HG03439 (cell line): ENCODE measurements around the gene DMKN.

Experiments
- ATAC-seq: cut with Tn5 transposase; IDR thresholded peaks from one replicate; pipeline ENCODE4 v1.9.1; 2021; ENCODE audit warnings: mild to moderate bottlenecking, moderate library complexity; ENCODE audit not compliant: unreplicated experiment

DMKN gene, protein sequence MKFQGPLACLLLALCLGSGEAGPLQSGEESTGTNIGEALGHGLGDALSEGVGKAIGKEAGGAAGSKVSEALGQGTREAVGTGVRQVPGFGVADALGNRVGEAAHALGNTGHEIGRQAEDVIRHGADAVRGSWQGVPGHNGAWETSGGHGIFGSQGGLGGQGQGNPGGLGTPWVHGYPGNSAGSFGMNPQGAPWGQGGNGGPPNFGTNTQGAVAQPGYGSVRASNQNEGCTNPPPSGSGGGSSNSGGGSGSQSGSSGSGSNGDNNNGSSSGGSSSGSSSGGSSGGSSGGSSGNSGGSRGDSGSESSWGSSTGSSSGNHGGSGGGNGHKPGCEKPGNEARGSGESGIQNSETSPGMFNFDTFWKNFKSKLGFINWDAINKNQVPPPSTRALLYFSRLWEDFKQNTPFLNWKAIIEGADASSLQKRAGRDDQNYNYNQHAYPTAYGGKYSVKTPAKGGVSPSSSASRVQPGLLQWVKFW

DNA sequence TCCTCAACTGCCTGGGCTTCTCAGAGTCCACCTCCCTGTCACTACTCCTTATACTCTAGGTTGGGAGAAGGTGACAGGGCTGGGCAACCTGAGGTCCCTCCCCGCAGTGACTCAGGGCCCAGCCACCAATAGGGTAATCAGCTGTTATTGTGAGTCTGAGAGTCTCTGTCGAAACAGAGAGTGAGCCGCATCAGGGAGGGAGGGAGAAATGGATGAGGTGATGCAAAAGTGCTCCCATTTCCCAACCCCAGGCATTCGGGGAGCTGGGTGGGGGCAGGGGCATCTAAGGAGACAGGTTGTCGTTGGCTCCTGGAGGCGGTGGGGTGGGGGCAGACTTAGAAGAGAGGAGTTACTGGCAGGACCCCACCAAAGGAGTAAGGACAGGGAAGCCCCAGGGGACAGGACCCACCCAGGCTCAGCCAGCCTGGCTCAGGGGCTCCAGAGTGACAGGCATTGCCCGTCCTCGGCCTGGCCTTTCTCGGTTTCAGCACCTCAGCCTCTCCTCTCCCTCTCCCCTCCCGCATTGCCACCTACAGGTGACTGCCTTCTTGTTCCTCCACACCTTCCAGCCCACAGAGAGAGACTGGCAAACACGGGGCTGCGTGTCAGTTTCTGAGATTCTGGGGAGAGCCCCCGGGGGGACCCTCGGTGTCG is at the start of gene DMKN:
DMKN (minus strand) TSS at position 22 of the 654 bp plus-strand sequence. CDS start 174 bp downstream, outside the sequence.
- no peak for ATAC-seq

DNA sequence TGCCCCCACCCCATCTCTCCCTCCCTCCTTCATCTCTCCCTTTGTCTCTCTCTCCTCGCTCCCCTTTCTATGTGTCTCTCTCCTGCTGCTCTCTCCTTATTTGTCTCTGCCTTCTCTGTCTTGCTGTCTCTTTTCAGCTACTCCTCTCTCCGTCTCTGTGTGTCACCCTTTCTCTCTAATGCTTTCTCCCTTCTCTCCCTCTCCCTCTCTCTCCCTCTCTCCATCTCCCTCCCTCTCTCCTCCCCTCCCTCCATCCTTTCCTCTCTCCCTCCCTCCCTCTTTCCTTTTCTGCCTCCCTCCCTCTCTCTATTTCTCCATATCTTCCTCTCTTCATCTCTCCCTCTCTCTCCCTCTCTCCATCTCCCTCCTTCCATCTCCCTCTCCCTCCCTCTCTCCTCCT is 49.3 kb upstream of the DMKN start:
- ATAC-seq: no peak

DNA sequence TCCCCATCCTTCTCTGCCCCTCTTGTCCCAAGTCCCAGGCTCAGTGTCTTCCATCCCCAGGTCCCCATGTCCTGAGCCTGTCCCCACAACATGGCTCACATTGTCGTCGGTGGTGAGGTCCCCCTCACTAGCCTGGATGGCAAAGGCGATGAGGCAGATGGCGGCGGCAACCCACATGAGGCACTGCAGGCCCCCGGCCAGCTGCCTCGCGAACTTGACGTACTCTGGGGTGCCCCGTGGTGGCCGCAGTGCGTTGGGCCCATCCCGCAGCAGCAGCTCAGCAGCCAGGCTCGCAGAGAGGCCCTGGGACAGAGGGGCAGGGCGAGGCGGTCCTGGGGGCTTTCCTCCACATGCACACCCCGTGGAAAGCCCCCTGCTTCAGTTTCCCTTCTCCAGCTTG is 48.9 kb upstream of the DMKN start:
- ATAC-seq: no peak

DNA sequence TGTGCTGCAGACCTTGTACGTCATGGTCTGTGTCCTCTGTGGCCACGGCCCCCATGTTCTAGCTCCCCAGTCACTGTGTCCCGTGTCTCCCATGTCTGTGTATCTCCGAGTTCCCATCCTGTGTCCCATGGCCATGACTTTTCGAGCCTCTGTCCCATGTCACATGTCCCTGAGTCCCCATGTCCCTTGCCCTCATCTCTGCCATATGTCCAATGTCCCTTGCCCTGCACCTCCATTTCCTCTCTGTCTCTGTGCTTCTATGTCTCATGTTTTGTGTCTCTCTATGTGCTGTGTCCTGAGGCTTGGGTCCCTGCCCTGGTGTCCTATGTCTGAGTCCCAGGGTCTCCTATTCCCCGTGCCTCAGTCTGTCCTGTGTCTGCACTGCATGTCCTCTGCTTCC is 48.0 kb upstream of the DMKN start:
- no peak for ATAC-seq

DNA sequence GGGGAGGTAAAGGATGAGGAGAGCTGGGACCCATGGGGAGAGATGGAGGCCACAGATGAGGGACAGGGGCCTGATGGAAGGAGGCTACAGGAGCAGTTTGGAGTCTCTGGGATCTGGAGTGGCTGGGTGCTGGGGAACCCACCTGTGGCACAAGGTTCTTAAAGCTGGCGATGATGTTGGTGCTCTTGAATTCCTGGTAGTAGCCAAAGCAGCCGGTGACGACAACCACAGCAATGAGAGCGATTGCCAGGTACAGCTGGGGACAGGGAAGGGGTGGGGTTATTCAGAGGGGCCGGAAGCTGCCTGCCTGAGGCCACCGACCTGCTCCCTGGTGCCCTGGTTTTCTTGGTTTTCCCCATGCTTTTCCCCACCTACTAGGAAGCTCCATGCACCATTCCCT is 47.2 kb upstream of the DMKN start:
- no peak for ATAC-seq

DNA sequence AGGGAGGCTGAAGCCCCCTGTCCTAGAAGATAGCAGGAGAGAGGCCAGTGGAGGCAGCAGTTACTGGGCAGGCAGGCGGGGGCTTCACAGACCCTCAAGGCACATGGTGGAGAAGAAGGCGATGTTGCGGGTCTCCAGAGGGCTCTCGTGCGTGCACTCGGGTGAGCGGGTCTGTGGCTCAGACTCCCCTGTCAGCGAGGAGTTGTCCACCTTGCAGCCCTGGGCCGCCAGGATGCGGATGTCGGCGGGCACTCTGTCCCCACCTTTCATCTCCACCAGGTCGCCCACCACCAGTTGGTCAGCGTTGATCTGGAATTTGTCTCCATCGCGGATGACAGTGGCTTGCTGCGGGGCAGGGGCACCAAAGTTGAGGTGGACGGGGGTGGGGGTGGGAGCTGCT is 46.8 kb upstream of the DMKN start:
- no peak for ATAC-seq

DNA sequence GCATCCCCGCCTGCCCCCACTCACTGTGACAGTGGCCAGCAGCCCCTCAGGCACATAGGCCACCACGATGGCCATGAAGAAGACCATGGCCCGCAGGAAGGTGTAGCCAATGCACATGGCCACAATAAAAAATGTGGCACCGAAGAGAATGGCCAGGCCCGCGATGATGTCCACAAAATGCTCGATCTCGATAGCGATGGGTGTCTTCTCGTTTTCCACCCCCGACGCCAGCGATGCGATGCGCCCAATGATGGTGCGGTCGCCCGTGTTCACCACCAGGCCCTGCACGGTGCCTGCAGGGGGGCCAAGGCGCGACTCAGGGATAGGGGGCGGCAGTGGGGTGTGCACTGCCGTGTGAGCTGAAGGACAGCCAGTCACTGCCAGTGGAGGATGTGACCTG is 46.3 kb upstream of the DMKN start:
- ATAC-seq: no peak

DNA sequence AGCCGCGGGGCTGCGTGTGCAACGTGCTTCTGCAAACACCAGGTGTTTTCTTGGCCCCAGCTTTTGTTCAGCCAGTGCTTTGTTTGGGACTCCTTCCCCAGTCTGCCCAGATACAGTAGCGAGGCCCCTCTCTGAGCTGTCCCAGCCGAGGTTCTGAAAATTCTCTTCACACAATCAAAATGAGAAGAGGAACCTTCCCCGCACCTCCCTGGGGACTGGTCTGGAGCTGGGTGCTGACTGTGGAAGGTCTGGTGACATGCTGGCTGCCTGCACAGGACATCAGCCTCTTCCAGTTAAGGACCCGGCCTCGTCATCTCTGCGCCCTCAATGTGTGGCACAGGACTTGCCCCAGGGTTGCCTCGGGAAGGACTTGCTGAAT is 45.8 kb upstream of the DMKN start:
- ATAC-seq: no peak

DNA sequence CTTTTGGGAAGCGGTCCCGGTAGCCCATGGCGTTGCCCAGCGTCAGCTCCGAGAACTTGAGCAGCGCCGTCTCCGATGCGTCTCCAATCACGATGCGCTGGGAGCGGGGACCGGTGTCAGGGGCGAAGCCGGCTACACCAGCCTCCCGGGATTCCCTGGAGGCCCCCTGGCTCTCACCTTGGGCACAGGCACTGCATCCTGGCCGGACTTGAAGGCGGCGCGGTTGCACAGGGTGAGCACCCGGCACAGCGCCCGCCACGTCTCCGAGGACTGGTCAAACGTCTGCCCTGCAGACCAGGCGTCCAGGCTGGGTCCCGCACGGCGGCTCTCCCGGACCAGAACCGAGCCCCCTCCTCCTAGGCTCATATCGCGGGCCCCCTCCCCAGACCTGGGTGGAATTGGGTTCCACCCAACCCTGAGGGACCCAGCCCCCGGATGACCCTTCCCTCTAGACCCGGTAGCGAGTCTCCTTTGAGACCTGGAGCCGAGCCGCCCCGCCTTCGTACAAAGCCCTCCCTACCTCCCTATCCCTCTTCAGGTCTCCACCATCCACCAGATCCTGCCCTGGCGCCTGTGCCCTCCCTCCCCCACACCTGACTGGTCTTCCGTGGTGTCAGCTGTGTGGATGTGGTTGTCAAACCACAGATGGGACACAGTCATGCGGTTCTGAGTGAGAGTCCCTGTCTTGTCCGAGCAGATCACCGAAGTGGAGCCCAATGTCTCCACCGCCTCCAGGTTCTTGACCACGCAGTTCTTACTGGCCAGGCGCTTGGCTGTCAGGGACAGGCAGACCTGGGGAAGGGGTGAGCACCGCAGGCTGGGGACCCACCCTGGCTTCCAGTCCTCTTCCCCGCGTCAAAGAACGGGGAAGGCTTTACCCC is 45.2 kb upstream of the DMKN start:
- no peak for ATAC-seq

DNA sequence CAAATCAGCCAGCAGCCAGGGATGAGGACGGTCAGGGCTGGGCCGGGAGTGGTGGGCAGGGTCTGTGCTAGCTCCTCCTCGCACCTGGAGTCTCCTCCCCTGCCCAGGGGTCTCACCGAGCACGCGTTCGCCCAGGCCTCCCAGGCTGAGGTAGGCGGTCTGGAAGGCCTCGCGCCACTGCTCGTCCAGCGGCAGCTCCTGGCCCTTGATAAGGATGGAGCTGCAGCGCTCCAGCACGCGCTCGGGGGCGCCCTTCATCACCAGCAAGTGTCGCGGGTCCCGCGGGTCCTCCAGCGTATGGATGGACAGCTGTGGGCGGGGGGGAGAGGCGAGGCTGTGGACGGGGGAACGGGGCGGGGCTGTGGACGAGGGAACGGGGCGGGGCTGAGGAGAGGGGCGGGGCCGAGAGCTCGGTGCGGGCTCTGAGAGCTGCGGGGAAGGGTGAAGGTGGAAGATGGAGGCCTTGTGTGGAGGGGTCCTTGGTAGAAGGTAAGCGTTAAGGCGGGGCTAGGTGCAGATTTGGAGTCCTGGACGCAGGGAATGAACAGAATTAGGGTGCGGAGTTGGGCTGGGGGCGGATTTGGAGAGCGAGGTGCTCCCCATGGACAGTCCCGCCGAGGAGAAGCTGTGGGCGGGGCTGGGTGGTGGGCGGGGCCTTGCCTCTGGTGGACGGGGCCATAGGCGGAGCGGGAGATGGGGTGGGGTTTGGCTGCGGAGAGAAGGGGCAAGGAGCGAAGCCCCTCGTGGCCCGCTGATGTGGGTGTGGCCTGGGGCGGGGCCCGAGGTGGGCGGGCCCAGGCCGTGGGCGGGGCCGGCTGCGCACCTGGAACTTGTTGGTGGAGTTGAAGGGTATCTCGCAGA is 44.3 kb upstream of the DMKN start:
- no peak for ATAC-seq

DNA sequence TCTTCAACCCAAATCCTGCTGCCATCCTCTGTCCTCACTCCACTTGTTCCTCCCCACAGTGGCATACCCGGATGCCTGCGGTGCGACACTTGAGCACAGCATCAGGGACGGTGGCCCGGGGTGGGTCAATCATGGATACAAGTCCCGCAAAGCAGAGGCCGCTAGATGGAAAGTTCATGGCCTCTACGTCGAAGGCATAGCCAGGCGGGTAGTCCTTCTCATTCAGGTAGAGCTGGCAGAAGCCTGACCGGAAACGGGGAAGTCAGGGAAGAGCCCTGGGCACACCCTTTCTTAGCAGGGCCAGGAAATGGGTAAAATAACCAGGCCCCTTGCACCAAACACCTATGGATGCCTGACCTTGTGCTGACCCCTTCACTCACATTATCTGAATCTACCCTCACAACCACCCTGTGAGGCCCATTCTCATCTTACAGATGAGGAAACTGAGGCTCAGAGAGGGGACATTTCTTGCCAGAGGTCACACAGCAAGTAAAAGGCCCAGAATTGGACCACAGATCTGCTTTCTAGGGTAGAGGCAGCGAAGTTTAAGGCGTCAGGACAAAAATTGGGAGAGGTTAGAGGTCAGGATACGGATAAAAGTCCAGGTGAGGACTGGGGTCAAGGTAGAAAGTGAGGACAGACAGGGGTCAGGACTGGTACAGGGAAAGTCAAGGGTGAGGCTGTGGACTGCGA is 43.5 kb upstream of the DMKN start:
- ATAC-seq: no peak

DNA sequence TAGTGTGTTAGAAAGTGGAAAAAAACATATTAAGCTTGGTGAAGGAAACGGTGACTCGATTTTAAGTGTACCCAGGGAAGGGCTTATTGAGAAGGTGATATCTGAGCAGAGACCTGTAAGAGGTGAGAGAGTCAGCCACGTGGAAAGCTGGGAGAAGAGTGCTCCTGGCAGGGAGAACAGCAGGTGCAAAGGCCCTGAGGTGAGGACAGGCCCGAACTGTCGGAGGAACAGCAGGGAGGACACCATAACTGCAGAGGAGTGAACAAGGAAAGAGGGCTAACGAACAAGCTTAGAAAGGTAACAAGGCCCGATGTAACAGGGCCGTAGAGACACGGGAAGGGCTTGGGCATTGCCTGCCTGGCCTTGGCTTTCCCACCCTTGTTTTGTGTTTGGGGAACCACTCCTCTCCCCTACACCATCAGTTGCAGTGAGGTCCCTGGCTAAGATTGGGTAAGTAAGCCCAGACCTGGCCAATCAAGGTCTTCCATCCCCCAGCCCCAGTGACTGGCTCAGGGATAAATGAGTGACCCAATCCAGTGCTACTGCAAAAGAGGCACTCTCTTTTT is 42.7 kb upstream of the DMKN start:
- ATAC-seq: no peak

DNA sequence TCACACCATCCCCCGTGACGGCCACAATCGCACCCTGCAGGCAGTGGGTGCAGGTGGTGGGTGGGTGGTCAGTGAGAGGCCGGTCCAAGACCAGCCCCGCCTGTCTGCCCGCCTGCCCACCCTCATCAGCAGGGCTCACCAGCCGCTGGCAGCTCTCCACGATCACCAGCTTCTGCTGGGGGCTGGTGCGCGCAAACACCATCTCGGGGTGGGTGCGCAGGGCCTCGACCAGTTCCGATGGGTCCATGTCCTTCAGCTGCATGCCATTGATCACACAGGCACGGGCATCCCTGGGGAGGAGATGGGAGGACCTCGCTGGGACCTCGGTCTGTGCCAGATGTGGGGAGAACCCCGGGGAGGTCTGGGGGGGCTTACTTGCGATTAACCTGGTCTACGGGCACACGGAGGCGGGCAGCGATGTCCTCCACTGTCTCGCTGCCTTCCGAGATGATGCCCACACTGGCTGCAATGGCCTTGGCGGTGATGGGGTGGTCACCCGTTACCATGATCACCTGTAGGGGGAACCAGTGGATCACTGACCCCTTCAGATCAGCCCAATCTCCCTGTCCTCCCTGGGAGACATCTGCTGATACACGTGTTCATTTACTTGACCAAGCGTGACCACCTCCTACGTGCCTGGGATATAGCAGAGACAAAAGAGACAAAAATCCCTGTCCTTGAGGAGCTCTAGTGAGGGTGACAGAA is 42.0 kb upstream of the DMKN start:
- no peak for ATAC-seq

DNA sequence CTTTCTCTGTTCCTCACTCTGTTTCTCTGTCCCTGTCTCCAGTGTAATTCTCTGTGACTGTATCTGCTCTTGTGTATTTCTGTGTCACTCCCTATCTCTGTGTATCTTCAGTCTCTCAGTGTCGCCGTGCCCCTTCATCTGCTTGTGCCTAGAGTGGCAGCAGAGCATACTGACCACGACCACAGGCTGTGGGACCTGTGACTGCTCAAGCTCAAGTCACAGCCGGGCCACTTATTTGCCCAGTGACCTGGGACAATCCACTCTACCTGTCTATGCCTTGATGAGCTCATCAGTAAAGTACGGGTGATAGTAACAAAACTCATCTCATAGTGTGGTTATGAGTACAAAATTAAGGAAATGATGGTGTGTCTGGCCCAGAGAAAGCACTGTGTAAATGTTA is 40.6 kb upstream of the DMKN start:
- ATAC-seq: no peak

DNA sequence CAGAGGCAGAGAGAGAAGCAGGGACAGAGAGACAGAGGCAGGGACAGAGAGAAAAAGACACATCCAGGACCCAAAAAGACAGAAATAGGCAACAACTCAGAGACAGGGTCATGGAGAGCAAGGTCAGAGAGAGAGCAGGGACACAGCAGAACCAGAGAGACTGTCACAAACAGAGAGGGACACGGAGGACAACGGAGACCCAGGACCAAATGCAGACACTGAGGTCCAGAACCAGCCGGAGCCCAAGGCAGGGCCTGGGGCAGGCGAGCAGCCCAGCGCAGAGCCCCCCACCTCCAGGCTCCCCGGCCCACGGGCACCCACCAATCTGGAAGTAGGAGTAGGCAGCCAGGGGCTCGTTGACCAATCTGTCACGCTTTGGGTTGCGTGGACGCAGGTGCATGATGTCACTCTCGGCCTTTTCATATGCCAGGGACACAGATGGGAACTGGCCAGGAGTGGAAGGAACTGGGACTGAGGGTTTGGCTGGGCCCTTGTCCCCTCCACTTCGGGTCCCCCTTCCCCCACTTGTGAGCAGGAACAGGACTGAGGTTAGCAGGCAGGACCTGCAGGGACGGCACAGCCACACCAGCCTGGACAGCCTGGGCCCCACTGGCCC is 40.0 kb upstream of the DMKN start:
- ATAC-seq: no peak

DNA sequence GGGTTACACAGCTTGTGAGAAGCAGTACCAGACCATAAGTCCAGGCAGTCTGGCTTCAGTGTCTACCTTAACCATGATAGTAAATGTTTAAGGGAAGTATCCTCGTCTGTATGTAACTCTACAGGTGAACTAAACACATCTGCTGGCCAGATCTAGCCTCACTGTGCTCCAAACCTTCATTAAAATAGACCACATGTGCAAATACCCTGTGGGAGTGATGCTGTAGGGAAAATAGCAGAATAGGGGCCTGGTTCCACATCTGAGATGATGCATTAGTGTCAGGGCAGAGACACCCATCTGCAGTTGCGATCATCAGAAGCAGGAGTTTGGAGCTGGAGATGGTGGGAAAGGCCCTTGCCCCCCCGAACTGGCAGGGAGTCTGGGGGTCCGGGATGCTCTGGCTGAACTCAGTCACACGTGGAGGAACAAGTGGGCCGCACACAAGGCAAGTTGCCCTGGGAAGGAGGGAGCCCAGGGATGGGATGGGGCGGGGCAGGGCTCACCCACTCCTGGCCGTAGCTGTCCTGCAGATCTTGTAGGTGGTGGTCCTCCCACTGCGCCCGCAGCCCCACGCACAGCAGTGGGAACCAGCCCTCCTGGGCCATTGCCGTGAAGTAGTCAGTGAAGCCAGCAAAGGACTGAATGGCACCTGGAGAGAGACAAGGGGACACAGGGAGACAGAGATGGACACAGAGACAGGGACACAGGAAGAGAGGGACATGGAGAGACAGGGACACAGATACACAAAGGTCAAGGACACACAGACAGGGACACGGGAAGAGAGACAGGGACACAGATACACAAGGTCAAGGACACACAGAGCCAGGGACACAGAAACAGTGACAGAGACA is 39.3 kb upstream of the DMKN start:
- no peak for ATAC-seq

DNA sequence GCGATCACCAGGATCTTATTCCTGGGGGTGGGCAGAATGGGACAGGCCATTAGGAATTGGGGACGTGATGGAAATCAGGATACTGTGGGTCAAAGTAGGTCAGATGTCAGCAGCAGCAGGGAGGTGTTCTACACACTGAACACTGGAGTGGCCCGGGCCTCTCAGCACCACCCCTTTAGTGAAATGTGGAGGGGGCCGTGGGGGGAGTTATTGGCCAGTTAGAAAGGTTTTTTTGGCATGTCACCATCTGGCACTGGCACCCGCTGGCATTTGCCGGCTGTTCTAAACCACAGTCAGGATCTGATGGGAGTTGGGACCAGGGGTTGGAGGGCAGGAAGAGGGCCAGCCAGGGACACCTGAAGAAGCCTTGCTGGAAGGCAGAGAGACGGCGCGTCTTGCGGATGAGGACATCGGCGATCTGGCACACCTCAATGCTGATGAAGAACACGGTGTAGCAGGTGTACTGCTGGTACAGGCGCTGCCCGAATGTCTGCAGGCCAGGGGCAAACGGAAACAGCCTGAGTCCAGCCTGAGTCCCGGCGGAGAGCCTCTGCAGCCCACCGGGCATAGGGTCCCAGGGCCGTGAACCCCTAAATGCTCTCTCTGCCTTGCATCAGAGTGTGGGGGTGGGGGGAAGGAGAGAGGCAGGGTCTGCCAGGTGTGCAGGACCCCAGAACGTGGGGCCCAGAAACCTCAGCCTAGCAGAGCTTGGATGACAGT is 37.8 kb upstream of the DMKN start:
- no peak for ATAC-seq
